K562 (cell line): ENCODE results near the gene RTBDN. TPM values are rescaled to one million over a fixed set of nuclear protein-coding genes. Genes with fewer than 3 reads are reported as not detected.

Experiments
- ARNT ChIP-seq, 2 experiments: fragments of 450-650 bp; IDR thresholded peaks; 2 replicates each; pipeline ENCODE4 v1.6.1; 2016; ENCODE audit warnings: mild to moderate bottlenecking in 1 of 2
- ASH1L ChIP-seq: fragments of 450-650 bp; IDR thresholded peaks from 2 replicates; pipeline ENCODE4 v1.6.1; 2018; ENCODE audit warnings: borderline replicate concordance, mild to moderate bottlenecking, low read depth; ENCODE audit not compliant: partially characterized antibody
- ATF7 ChIP-seq: fragments of 450-650 bp; IDR thresholded peaks from 2 replicates; pipeline ENCODE4 v1.7.1; 2014; ENCODE audit warnings: mild to moderate bottlenecking, moderate library complexity
- BCL6 ChIP-seq: fragments of 250-450 bp; sonication (Bioruptor Pico); IDR thresholded peaks from 2 replicates; pipeline ENCODE4 v1.4.0; 2020
- CCAR2 ChIP-seq: fragments of 200-400 bp; formaldehyde crosslinking; IDR thresholded peaks from 2 replicates; pipeline ENCODE4 v1.6.1; 2017; ENCODE audit warnings: mild to moderate bottlenecking, low read depth, low read length
- CHD4 ChIP-seq: fragments of 200-600 bp; sonication (generic); IDR thresholded peaks from 3 replicates; pipeline ENCODE4 v1.6.1; 2012; ENCODE audit warnings: low read depth, mild to moderate bottlenecking, mixed read lengths, low read length, inconsistent platforms; ENCODE audit not compliant: insufficient read depth, insufficient replicate concordance, poor library complexity, severe bottlenecking
- FIP1L1 ChIP-seq: fragments of 200-400 bp; formaldehyde crosslinking; IDR thresholded peaks from 2 replicates; pipeline ENCODE4 v1.6.1; 2018; ENCODE audit warnings: mild to moderate bottlenecking, low read depth, low read length; ENCODE audit not compliant: poor library complexity, severe bottlenecking
- FOXA1 ChIP-seq: fragments of 450-650 bp; IDR thresholded peaks from 2 replicates; pipeline ENCODE4 v1.6.1; 2016; ENCODE audit warnings: mild to moderate bottlenecking, borderline replicate concordance
- FOXP4 ChIP-seq: sonication (generic); formaldehyde crosslinking; IDR thresholded peaks from 2 replicates; pipeline ENCODE4 v1.8.0; 2022; ENCODE audit warnings: mild to moderate bottlenecking, missing genetic modification reagents, borderline replicate concordance
- HNRNPK ChIP-seq: fragments of 200-400 bp; formaldehyde crosslinking; IDR thresholded peaks from one replicate; pipeline ENCODE4 v1.6.1; 2018; ENCODE audit warnings: mild to moderate bottlenecking, low read depth, low read length; ENCODE audit not compliant: poor library complexity, severe bottlenecking
- KHSRP ChIP-seq: fragments of 450-650 bp; IDR thresholded peaks from 2 replicates; pipeline ENCODE4 v1.6.1; 2017
- MEF2D ChIP-seq: conservative IDR thresholded peaks from 2 replicates; pipeline ENCODE4 v1.6.1; 2016; ENCODE audit warnings: low read depth, missing genetic modification characterization, missing compliant biosample characterization
- NCOA6 ChIP-seq: fragments of 450-650 bp; IDR thresholded peaks from 2 replicates; pipeline ENCODE4 v1.6.1; 2017; ENCODE audit warnings: mild to moderate bottlenecking
- NFXL1 ChIP-seq: fragments of 450-650 bp; formaldehyde crosslinking; IDR thresholded peaks from 2 replicates; pipeline ENCODE4 v1.4.0; 2021; ENCODE audit warnings: mild to moderate bottlenecking
- RB1 ChIP-seq: fragments of 450-650 bp; IDR thresholded peaks from 2 replicates; pipeline ENCODE4 v1.6.1; 2017; ENCODE audit warnings: low read depth, mild to moderate bottlenecking
- RBM17 ChIP-seq: fragments of 200-400 bp; formaldehyde crosslinking; IDR thresholded peaks from 2 replicates; pipeline ENCODE4 v1.6.1; 2017; ENCODE audit warnings: low read depth, mild to moderate bottlenecking, low read length, borderline replicate concordance
- SRSF7 ChIP-seq: fragments of 200-400 bp; formaldehyde crosslinking; optimal IDR thresholded peaks from 2 replicates; pipeline ENCODE3; 2017; ENCODE audit warnings: mild to moderate bottlenecking, low read depth, low read length
- TAF7 ChIP-seq: fragments of 450-650 bp; IDR thresholded peaks from 2 replicates; pipeline ENCODE4 v1.6.1; 2016; ENCODE audit warnings: missing genetic modification characterization, missing compliant biosample characterization
- TCF3 ChIP-seq: sonication (generic); formaldehyde crosslinking; IDR thresholded peaks from 2 replicates; pipeline ENCODE4 v1.4.0; 2020; ENCODE audit warnings: mild to moderate bottlenecking, missing genetic modification reagents
- XRCC4 ChIP-seq: IDR thresholded peaks from one replicate; pipeline ENCODE4 v1.6.1; 2011; ENCODE audit not compliant: insufficient read depth, insufficient read length; ENCODE audit errors: extremely low read depth
- XRCC5 ChIP-seq: fragments of 200-400 bp; formaldehyde crosslinking; IDR thresholded peaks from 2 replicates; pipeline ENCODE4 v1.6.1; 2017; ENCODE audit warnings: low read depth, mild to moderate bottlenecking, low read length
- ZNF316 ChIP-seq: fragments of 450-650 bp; IDR thresholded peaks from 2 replicates; pipeline ENCODE4 v1.6.1; 2016
- polyA plus RNA-seq, 8 experiments: library from polyadenylated mRNA; depleted of rRNA in 4 of 8; stranded (reverse) in 5 of 8; unstranded in 3 of 8; fragments of >200 nt; fragmentation: Nextera tagmentation in 2 of 8; fragmentation: Illumina TruSeq in 1 of 8; extraction: Ambion mirVana in 2 of 8; extraction: Trizol in 1 of 8; gene quantifications; 2 replicates each; pipeline versions ENCODE4 v1.2.1 to v1.2.3, GENCODE V29; 2011 to 2014; ENCODE audit warnings: inconsistent platforms in 1 of 8, missing spikeins in 1 of 8
- total RNA-seq, 7 experiments: library from RNA; depleted of rRNA in 6 of 7; stranded (reverse); fragments of >200 nt in 6 of 7; fragmentation: Illumina TruSeq in 2 of 7; extraction: Trizol in 2 of 7; gene quantifications; 2 replicates each; pipeline versions ENCODE4 v1.2.1 to v1.2.3, GENCODE V29; 2011 to 2021; ENCODE audit warnings: low replicate concordance in 1 of 7
- TF ChIP-seq, protein P1 (sequence below), 3 experiments: IDR thresholded peaks in 2 of 3; conservative IDR thresholded peaks in 1 of 3; 2 replicates each; pipeline ENCODE4 v1.5.1; 2011 to 2012; ENCODE audit warnings: low read length in 3 of 3, mild to moderate bottlenecking in 3 of 3, control low read depth in 2 of 3, improper control_type of control experiment in 1 of 3, inconsistent platforms in 1 of 3, low read depth in 1 of 3, mixed read lengths in 1 of 3, moderate library complexity in 1 of 3; ENCODE audit not compliant: insufficient read depth in 2 of 3

The RTBDN gene
- total and polyA plus RNA-seq, 9 of the 15 experiments (the other 6 are each of a cell fraction or from before 2014, with no cell fraction given): 0.20 to 2.3 (median 0.72) TPM; not detected in 1

DNA sequence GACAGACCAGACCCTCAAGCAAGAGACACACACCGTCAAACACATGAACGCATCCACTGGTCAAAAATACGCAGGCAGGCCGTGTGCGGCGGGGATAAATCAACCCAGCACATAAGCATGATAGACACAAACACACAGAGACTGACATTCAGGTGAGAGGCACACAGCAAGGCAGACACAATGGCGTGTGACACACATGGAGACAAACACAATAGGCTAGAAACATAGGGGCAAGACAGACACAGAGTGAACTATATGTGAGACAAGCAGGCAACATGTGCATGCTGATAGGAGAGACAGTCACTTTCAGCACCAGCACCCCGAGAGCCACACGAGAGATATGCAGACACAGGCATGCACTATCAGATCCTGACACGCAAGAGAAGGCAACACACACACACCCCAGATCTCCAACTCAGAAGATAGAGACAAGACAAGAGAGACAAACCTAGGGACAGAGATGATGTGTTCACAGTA is 49.9 kb downstream of the RTBDN start (continued):
- TF ChIP-seq, protein P1, sequence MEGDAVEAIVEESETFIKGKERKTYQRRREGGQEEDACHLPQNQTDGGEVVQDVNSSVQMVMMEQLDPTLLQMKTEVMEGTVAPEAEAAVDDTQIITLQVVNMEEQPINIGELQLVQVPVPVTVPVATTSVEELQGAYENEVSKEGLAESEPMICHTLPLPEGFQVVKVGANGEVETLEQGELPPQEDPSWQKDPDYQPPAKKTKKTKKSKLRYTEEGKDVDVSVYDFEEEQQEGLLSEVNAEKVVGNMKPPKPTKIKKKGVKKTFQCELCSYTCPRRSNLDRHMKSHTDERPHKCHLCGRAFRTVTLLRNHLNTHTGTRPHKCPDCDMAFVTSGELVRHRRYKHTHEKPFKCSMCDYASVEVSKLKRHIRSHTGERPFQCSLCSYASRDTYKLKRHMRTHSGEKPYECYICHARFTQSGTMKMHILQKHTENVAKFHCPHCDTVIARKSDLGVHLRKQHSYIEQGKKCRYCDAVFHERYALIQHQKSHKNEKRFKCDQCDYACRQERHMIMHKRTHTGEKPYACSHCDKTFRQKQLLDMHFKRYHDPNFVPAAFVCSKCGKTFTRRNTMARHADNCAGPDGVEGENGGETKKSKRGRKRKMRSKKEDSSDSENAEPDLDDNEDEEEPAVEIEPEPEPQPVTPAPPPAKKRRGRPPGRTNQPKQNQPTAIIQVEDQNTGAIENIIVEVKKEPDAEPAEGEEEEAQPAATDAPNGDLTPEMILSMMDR (IDR thresholded peaks at IDR 0.05 in 2 of 3, conservative IDR thresholded peaks at IDR 0.05 in 1 of 3; ENCODE audit: insufficient read depth in 2 of 3, low read depth in 1 of 3, low read length in 3 of 3): 0 out of 6 replicates have a peak, but pooled peaks of 1 of the 3 experiments have one; percentile 1
- TF ChIP-seq TCF3 (CRISPR knock-in tag) (peak; percentile 98), NFXL1 (CRISPR knock-in tag) (no peak), RBM17 (no peak), ARNT (IDR thresholded peaks at IDR 0.05) (peak in 1 of 2 experiments; percentile 83; a peak in 1 of 4 replicates), CCAR2 (no peak), ATF7 (peak; percentile 77), FOXA1 (no peak), FIP1L1 (no peak), SRSF7 (no peak), MEF2D (tag) (peak; percentile 72; the same call in 1 of the 2 replicates), XRCC4 (no peak), FOXP4 (peak; percentile 54; the same call in 1 of the 2 replicates), TAF7 (no peak), XRCC5 (no peak), ZNF316 (no peak), HNRNPK (no peak), RB1 (no peak), KHSRP (no peak), CHD4 (no peak), ASH1L (no peak), NCOA6 (no peak), BCL6 (no peak)
